ENCODE results near the gene SNRPA1. TPM values are rescaled to one million over a fixed set of nuclear protein-coding genes. Genes with fewer than 3 reads are reported as not detected.

SNRPA1 gene
- total and polyA plus RNA-seq, 2 of the 13 experiments (the other 11 are each of a cell fraction or from before 2014, with no cell fraction given): 41.2 to 108 TPM

- no peaks in the 10 kb centered on the region for H3K27me3 ChIP-seq (ENCODE audit: control insufficient read depth in 1 of 2, insufficient read depth in 2 of 2, low read length in 2 of 2)
- H4K20me1 ChIP-seq (ENCODE audit: insufficient read depth, low read length): no peaks in the 10 kb centered on the region
- no peaks in the 10 kb centered on the region for H3K9me3 ChIP-seq (ENCODE audit: low read length)
- 100% methylated on average over 5 of the region's 10 CpGs for WGBS (ENCODE audit: low lambda C conversion rate)
- no peak for FAIRE-seq
- H3K9ac ChIP-seq (ENCODE audit: insufficient read depth, low read depth, low read length): no peak overlapping the region
- no peak for ATAC-seq
- TF ChIP-seq DNMT3B (CRISPR knock-in tag; conservative IDR thresholded peaks at IDR 0.05): no peak
- TF ChIP-seq AGO2 (optimal IDR thresholded peaks at IDR 0.05; ENCODE audit: low read depth, low read length): peak; percentile 28
- TF ChIP-seq IKZF5 (CRISPR knock-in tag; IDR thresholded peaks at IDR 0.05): no peak
- ChIA-PET CTCF (ENCODE audit: low intra/inter-chr PET ratio, low total read pairs) (no interaction called here), POLR2A (no interaction called here)
- in situ Hi-C loops (cut with HindIII; ENCODE audit: extremely low pct_ligation_motif_present, low pct_unique_long_range_greater_than_20kb) (no loop called here), intact Hi-C loops (cut with micrococcal nuclease; ENCODE audit: unreplicated experiment) (no loop called here)
- BruUV-seq (replicated peaks): no TSS peak
- H3K4me2 ChIP-seq (ENCODE audit: low read depth, low read length): no peak overlapping the region
- H3K36me3 ChIP-seq (replicated peaks in 1 of 2; ENCODE audit: control insufficient read depth in 1 of 2, insufficient read depth in 2 of 2, low read length in 2 of 2): peaks cover 23 to 52% of the 10 kb centered on the region in 2 experiments
- H2AFZ ChIP-seq (ENCODE audit: low read length): no peak overlapping the region
- no peak overlapping the region for H3K4me3 ChIP-seq (replicated peaks in 1 of 3; ENCODE audit: insufficient read depth in 1 of 3, low read depth in 2 of 3, low read length in 3 of 3)
- no peaks in the 10 kb centered on the region for H3K4me1 ChIP-seq (ENCODE audit: insufficient read depth, low read length)
- no peak overlapping the region for H3K27ac ChIP-seq (ENCODE audit: extremely low read length, insufficient read depth, low read length)
- no peak for DNase-seq (ENCODE audit: low spot score)
- no peaks in the 10 kb centered on the region for H3K79me2 ChIP-seq (ENCODE audit: insufficient read depth, low read length)
Observed at GRCh38 chr15:101315736-101316135, 20.7 kb upstream of the SNRPA1 start.

GRCh38 chr15:101314336-101315125 lies 19.5 kb upstream of the SNRPA1 start:
- Histone ChIP-seq H3K4me2 (ENCODE audit: low read depth, low read length) (no peak overlapping the region), H3K27me3 (ENCODE audit: control insufficient read depth in 1 of 2, insufficient read depth in 2 of 2, low read length in 2 of 2) (no peaks in the 10 kb centered on the region; a peak in 1 of 5 replicates), H2AFZ (ENCODE audit: low read length) (no peak overlapping the region), H3K9me3 (ENCODE audit: low read length) (no peaks in the 10 kb centered on the region), H3K4me1 (ENCODE audit: insufficient read depth, low read length) (no peaks in the 10 kb centered on the region), H4K20me1 (ENCODE audit: insufficient read depth, low read length) (no peaks in the 10 kb centered on the region), H3K36me3 (replicated peaks in 1 of 2; ENCODE audit: control insufficient read depth in 1 of 2, insufficient read depth in 2 of 2, low read length in 2 of 2) (peaks cover 28 to 43% of the 10 kb centered on the region in 2 experiments), H3K9ac (ENCODE audit: insufficient read depth, low read depth, low read length) (no peak overlapping the region), H3K4me3 (replicated peaks in 1 of 3; ENCODE audit: insufficient read depth in 1 of 3, low read depth in 2 of 3, low read length in 3 of 3) (no peak overlapping the region), H3K79me2 (ENCODE audit: insufficient read depth, low read length) (no peaks in the 10 kb centered on the region), H3K27ac (ENCODE audit: extremely low read length, insufficient read depth, low read length) (no peak overlapping the region)
- ATAC-seq (no peak), FAIRE-seq (no peak), DNase-seq (ENCODE audit: low spot score) (no peak)
- 93% methylated on average over 14 of the region's 19 CpGs for WGBS (ENCODE audit: low lambda C conversion rate)
- no TSS peak for BruUV-seq (replicated peaks)
- in situ Hi-C loops (cut with HindIII; ENCODE audit: extremely low pct_ligation_motif_present, low pct_unique_long_range_greater_than_20kb) (no loop called here), intact Hi-C loops (cut with micrococcal nuclease; ENCODE audit: unreplicated experiment) (no loop called here)
- TF ChIP-seq POLR2AphosphoS5 (IDR thresholded peaks at IDR 0.05; ENCODE audit: low read depth, low read length) (no peak), SKI (IDR thresholded peaks at IDR 0.05; ENCODE audit: partially characterized antibody) (no peak), ZKSCAN8 (CRISPR knock-in tag; IDR thresholded peaks at IDR 0.05; ENCODE audit: borderline replicate concordance) (no peak), NCOA5 (CRISPR knock-in tag; IDR thresholded peaks at IDR 0.05) (no peak), IKZF5 (CRISPR knock-in tag; IDR thresholded peaks at IDR 0.05) (no peak), TBX3 (IDR thresholded peaks at IDR 0.05; ENCODE audit: borderline replicate concordance) (no peak), RCOR2 (CRISPR knock-in tag; IDR thresholded peaks at IDR 0.05) (no peak), ZC3H13 (CRISPR knock-in tag; IDR thresholded peaks at IDR 0.05) (no peak), MYNN (CRISPR knock-in tag; IDR thresholded peaks at IDR 0.05; ENCODE audit: low read depth) (no peak), RFX3 (CRISPR knock-in tag; IDR thresholded peaks at IDR 0.05) (no peak), TCF7L2 (IDR thresholded peaks at IDR 0.05; ENCODE audit: low read depth, low read length) (no peak), MEF2D (CRISPR knock-in tag; IDR thresholded peaks at IDR 0.05) (no peak), ZEB1 (IDR thresholded peaks at IDR 0.05; ENCODE audit: insufficient replicate concordance, low read depth) (no peak)
- ChIA-PET POLR2A (no interaction called here), CTCF (ENCODE audit: low intra/inter-chr PET ratio, low total read pairs) (no interaction called here)

All from HepG2 (cell line).